Measurements from ENCODE around the gene MTRR.

Gene MTRR

GRCh38 chr5:7868773-7869473 is at the start of gene MTRR, which contains the start of gene FASTKD3:
TSS of gene MTRR (plus strand) at chr5:7869148. CDS start at chr5:7870795, 1,647 bp downstream.
TSS of gene FASTKD3 (minus strand) at chr5:7869031. CDS start at chr5:7868083, 948 bp downstream.
- DNase-seq, result peak; percentile 95 to 97

DNA sequence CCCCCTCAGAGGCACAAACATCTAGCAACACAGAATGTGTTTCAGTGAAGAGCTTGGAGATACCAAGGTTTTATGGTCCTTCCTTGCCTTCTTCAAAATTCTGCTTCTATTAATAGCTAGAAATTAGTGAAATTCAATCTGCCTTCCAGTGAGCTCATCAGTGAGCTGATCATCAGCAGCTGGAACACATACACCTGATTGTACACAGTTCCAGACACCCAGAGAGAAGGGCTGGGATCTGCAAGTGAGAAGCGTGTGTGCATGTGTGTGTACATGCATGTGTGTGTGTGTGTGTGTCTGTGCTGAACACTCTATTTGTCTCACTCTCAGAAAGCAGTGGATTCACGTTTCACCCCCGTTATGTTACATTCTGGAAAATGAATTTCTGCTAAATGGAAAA is 46.5 kb upstream of the MTRR start:
- no peak for DNase-seq

DNA sequence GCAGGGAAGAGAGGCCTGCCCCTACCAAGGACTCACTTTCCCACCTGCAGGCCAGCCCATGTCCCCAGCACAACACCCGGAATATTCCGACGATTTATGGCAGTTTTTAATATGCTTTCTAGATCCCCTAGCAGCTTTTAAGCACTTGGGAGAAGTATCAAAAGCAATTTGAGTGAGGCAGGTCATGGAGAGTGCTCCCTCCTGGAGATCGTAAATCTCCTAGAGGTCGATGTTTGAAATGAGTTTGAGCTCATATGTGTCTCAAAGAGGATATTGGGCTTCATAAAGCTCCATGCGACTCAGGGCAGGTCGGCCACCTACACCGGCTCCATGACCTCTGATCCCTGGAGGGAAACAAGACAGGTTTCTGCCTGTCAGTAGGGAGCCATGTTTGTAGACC is 45.4 kb upstream of the MTRR start:
- DNase-seq, result no peak

DNA sequence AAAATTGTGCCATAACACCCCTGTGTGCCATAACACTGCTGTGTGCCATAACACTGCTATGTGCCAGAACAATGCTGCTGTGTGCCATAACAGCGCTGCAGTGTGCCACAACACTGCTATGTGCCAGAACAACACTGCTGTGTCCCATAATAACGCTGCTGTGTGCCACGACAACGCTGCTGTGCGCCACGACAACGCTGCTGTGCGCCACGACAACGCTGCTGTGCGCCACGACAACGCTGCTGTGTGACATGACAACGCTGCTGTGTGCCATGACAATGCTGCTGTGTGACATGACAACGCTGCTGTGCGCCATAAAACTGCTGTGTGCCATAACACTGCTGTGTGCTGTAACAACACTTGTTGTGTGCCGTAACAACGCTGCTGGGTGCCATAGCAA is 44.0 kb upstream of the MTRR start:
- no peak for DNase-seq

DNA sequence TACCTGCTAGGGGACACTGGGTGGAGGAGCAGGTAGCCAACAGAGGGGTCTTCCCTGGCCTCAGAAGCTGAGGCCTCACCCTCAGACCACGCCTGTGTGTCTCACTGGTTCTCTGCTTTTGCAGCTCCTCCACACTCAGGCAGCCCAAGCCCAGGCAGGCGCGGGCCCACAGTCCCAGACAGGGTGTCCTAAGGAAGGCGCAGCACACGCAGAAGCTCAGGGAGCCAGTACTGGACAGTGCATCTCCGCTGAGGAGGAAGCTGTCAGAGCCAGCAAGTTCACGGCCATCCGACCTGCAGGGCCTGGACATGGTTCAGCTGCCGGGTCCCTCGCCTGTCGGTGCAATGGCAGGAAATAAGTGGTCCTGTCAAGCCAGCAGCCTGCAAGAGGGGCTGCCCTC is 43.3 kb upstream of the MTRR start:
- no peak for DNase-seq

DNA sequence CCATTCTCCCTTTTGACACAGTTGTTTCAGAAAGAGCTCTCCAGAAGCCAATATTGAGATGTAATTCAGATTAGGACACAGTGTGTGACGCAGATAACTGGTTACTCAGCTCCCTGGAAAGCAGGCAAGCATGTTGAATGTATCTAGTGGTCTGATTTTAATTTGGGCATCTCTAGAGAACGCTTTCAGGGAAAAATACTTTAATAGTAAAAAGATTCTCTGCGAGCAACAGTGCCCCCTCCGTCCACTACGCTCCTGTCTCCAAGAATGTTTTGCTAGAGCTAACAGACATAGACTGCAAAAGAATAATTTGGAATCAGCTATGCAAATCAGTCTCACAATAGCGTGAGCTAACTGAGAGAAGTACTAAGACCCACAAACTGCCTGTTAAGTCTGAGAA is 41.3 kb upstream of the MTRR start:
- DNase-seq, result no peak

GRCh38 chr5:7828269-7828668 is 40.7 kb upstream of the MTRR start:
- DNase-seq, result no peak

- no peak for DNase-seq
These were observed 34.0 kb upstream of the MTRR start for GRCh38 chr5:7834982-7835381.

DNA sequence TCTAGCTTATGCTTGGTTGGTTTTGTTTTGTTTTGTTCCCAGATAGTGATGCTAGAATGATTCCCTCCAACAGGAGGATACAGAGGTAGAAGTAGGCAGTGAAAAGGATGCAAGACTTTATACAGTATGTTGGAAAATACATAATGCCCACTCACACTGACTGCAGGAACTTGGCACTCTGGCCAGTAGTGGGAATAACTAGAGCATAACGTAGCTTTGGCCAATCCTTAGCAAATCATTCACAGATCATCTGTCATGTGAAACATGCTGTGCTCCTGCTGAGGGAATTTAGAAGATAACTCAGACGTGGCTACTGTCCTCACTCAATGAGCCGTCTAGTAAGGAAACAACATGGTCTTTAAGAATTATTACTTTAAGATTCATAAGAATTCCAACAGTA is 31.5 kb upstream of the MTRR start:
- DNase-seq, result no peak

GRCh38 chr5:7842531-7842930 is 26.4 kb upstream of the MTRR start:
- no peak for DNase-seq

- no peak for DNase-seq
These were observed 24.0 kb upstream of the MTRR start for GRCh38 chr5:7844901-7845300.

DNA sequence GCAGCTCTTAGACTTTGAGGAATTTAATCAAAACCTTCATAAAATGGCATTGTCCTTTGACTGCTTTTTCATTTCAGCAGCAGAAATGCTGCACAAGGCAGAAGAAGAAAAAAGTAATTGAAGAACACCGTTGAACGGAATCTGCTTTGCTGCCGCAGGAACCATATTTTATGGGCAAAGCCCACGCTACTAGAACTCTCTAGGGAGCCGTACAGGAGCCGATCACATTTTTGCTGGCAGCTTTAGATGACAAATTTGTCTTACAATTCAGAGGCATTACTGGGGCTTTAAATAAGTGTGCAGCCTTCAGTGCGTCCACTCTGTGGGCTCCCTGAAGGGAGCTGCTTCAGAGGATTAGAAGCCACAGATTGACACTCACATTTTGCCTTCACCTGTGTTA is 23.4 kb upstream of the MTRR start:
- DNase-seq, result no peak

- no peak for DNase-seq
These were observed 22.6 kb upstream of the MTRR start for GRCh38 chr5:7846327-7846726.

GRCh38 chr5:7848296-7848695 is 20.7 kb upstream of the MTRR start:
- no peak for DNase-seq

GRCh38 chr5:7849681-7850394 is 19.1 kb upstream of the MTRR start:
- DNase-seq, result peak; percentile 81 to 83

DNA sequence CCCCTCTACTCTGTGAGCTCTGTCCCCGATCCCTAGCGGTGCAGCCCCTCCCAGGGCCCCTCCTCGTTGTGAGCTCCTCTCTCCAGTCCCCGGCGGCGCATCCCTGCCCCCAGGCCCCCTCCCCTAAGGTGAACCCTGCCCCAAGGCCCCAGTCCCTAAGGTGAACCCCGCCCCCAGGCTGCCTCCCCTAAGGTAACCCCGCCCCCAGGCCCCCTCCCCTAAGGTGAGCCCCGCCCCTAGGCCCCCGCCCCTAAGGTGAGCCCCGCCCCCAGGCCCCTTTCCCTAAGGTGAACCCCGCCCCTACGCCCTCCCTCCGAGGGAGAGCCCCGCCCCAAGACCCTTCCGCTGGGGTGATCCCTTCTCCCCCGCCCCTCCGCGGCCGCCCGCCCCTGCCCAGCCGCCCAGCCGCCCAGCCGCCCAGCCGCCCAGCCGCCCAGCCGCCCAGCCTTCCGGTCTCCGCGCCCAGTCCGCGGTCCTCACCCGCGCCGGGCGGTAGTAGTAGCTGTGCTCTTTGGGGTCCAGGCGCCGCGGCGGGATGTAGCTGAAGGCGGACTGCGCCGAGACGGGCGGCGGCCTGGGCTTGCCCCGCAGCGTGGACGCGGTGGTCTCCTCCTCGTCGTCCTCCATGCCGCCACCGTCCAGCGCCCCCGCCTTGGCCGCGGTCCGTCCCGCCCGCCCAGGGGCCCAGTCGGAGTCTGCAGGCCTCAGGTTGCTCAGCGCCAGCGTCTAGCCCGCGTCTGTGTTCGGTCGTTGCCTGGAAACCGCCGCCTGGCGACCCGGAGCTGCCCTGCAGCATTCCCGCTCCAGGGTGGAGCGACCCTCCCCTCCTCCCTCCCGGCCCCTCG is 18.3 kb upstream of the MTRR start, which contains the start of gene CFAP90:
Gene CFAP90 (minus strand): TSS at position 739 of the 845 bp plus-strand sequence. CDS start 112 bp downstream, at position 627.
- peak; percentile 84 to 88 for DNase-seq

GRCh38 chr5:7851240-7851592 is 17.7 kb upstream of the MTRR start:
- no peak for DNase-seq

GRCh38 chr5:7851617-7852289 is 17.2 kb upstream of the MTRR start:
- no peak for DNase-seq

DNA sequence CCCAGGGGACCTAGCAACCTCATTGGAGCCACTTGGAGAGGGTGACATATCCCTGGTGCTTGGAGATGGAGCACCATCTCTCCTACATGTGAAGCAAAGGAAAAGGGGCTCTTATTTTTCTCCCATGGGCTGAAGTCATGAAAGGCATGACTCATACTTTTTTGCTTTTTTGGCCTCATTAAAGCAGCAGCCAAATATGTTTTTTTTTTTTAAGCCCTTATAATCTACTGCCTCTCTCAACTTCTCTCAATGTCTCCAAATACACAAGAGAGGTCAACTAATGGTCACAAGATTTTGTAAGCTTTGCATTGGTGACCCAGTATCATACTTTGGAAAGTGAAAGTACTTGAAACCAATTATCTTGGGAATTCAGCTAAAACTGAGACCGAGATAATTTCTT is 16.4 kb upstream of the MTRR start:
- no peak for DNase-seq

- no peak for DNase-seq
These were observed 16.0 kb upstream of the MTRR start for GRCh38 chr5:7852988-7853387.

- no peak for DNase-seq
These were observed 13.3 kb upstream of the MTRR start for GRCh38 chr5:7855611-7856010.

DNA sequence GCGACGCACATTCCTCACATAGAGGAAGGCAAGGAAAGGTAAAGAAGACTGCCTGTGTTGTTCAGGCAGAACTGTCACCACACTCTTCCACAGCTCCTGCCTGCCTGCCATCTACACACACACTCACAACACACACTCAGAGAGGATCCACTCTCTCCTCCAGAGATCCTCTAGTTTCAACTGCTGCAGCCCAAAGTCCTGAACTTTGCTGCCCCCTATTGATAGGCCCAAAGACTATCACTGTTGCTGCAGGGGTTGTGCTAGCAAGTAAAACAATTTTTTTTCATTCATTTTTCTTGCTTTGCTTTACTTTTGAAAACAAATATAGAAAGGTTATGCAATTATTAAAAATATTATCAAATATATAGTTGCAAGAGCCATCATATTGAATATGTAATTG is 12.1 kb upstream of the MTRR start:
- DNase-seq, result peak in 1 of 2 experiments; percentile 51

- DNase-seq, result no peak
These were observed 11.6 kb upstream of the MTRR start for GRCh38 chr5:7857361-7857760.

Data from NCI-H1930 (cell line).